Measurements from ENCODE around the gene FOXO1.

Gene FOXO1

DNA sequence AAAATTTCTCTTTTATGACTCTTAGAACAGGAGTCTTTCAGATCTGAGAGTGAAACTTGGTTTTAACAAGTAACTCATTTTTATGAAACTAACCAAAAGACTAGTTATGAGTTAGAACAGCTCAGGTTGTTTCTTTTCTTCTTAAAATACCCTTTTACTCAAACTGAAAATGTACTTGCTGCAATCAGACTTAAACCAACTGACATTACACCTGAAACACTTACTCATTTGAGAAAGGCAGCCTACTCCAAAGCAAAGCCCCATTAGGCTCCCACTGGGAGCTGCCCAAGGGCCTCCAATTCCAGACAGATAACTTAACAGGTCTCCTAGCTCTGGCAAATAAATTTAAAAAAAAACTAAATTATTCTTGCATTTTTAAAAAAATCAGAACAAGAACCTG lies 3.6 kb downstream of the FOXO1 start:
- Mint-ChIP-seq H3K27me3 (ENCODE audit: low read depth, poor library complexity) (peaks cover 41% of the 10 kb centered on the region), H3K4me1 (peaks cover 46% of the 10 kb centered on the region), H3K4me3 (peak overlapping the region; percentile 90), H3K36me3 (ENCODE audit: low read depth) (peaks cover 6% of the 10 kb centered on the region), H3K9me3 (peaks cover 13% of the 10 kb centered on the region), H3K27ac (no peak overlapping the region)
- no peak for DNase-seq
- TF ChIP-seq, protein P1, sequence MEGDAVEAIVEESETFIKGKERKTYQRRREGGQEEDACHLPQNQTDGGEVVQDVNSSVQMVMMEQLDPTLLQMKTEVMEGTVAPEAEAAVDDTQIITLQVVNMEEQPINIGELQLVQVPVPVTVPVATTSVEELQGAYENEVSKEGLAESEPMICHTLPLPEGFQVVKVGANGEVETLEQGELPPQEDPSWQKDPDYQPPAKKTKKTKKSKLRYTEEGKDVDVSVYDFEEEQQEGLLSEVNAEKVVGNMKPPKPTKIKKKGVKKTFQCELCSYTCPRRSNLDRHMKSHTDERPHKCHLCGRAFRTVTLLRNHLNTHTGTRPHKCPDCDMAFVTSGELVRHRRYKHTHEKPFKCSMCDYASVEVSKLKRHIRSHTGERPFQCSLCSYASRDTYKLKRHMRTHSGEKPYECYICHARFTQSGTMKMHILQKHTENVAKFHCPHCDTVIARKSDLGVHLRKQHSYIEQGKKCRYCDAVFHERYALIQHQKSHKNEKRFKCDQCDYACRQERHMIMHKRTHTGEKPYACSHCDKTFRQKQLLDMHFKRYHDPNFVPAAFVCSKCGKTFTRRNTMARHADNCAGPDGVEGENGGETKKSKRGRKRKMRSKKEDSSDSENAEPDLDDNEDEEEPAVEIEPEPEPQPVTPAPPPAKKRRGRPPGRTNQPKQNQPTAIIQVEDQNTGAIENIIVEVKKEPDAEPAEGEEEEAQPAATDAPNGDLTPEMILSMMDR (IDR thresholded peaks at IDR 0.05) = no peak

DNA sequence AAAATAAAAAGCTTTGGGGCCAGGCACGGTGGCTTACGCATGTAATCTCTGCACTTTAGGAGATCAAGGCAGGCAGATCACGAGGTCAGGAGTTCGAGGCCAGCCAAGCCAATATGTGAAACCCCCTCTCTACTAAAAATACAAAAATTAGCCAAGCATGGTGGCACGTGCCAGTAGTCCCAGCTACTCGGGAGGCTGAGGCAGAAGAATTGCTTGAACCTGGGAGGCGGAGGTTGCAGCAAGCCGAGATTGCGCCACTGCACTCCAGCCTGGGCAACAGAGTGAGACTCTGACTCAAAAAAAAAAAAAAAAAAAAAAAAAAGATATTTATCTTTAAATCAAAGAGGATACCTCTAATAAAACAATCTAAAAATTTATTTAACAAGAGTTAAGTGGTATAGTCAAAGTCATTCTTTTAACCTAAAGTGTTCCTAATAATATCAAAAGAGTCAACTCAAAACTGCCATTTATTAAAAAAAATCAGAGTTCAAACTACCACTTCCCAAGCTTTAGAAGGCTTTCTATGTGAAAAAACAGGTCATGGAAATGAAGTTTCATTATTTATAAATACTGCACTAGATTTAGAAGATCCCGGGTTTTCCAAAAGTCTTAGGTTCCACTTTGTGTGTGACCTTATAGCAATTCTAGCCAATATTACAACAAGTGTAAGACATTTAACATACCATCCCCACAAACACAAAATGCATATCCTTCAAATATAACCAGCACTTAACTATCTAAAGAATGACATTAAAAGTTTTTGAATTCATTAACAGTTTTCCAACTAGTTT lies 4.4 kb downstream of the FOXO1 start:
- Mint-ChIP-seq H3K27ac (no peak overlapping the region), H3K27me3 (ENCODE audit: low read depth, poor library complexity) (peaks cover 34% of the 10 kb centered on the region), H3K4me1 (peaks cover 39% of the 10 kb centered on the region), H3K4me3 (no peak overlapping the region), H3K36me3 (ENCODE audit: low read depth) (peaks cover 13% of the 10 kb centered on the region), H3K9me3 (peaks cover 18% of the 10 kb centered on the region)
- DNase-seq = no peak
- TF ChIP-seq, protein P1 (IDR thresholded peaks at IDR 0.05) = no peak

DNA sequence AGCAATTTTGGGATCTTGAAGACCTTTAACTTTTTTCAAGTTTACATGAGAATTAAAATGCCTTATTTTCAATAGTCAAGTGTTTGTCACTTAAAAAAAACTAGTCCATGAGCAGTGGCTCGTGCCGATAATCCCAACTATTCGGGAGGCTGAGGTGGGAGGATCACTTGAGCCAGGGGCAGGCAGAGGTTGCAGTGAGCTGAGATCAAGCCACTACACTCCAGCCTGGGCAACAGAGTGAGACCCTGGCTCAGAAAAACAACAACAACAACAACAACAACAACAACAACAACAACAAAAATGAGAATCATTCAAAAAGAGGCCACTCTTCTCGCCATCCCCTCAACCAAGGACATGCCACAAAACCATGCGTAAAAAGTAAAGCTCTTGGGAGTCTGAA lies 5.7 kb downstream of the FOXO1 start:
- peaks cover 18% of the 10 kb centered on the region for H3K9me3 Mint-ChIP-seq
- H3K4me1 Mint-ChIP-seq = peaks cover 39% of the 10 kb centered on the region
- H3K4me3 Mint-ChIP-seq = no peak overlapping the region
- no peak overlapping the region for H3K27ac Mint-ChIP-seq
- peaks cover 13% of the 10 kb centered on the region for H3K36me3 Mint-ChIP-seq (ENCODE audit: low read depth)
- no peak for DNase-seq
- H3K27me3 Mint-ChIP-seq (ENCODE audit: low read depth, poor library complexity) = peaks cover 34% of the 10 kb centered on the region
- TF ChIP-seq, protein P1 (IDR thresholded peaks at IDR 0.05) = no peak

DNA sequence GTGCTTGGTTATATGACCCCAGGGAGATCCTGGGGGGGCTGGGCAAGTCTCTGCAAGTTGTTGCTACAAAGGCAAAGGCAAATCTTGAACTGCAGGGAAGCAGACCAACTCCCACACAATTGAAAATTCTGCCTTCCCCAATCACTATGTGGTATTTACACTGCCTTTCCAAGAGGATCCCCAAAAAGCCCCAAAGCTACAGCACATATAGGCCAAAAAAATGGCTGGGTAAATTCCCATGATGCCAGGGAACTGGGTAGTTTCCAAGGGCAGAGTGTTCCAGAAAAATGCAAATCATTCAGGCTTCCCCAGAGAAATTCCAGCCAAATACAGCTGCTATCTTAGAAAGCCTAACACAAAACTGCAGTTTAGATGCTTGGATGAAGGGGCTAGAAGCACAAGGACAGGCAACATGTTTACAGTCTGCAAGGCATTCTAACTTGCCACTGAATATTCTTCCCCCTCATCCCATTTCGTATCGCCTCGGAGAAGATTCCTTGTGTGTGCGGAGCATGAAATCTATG lies 6.2 kb downstream of the FOXO1 start:
- no peak overlapping the region for H3K27ac Mint-ChIP-seq
- DNase-seq = no peak

DNA sequence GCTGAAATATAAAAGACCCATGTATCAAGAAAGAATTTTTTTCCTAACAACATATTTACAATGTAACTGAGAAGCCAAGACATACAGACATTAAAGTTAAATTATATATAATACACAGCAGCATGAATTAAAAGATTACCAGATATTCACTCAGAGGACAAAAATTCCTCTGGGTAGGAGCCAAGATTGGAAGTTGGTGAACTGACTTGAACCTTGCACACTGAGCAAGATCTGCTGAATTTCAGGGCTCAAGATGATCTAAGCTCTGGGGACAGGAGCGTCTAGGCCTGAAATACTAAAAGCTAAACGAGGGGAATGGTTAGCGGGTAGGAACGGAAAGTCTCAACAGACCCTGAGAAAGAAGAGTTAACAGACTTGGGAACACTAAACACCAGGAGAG lies 8.5 kb downstream of the FOXO1 start:
- peaks cover 12% of the 10 kb centered on the region for H3K27me3 Mint-ChIP-seq (ENCODE audit: low read depth, poor library complexity)
- peaks cover 27% of the 10 kb centered on the region for H3K4me1 Mint-ChIP-seq
- TF ChIP-seq, protein P1 (IDR thresholded peaks at IDR 0.05) = no peak
- DNase-seq = no peak
- H3K9me3 Mint-ChIP-seq = peaks cover 23% of the 10 kb centered on the region
- no peak overlapping the region for H3K27ac Mint-ChIP-seq
- H3K36me3 Mint-ChIP-seq (ENCODE audit: low read depth) = peaks cover 13% of the 10 kb centered on the region
- no peak overlapping the region for H3K4me3 Mint-ChIP-seq

More for the DNA sequence above, 6.2 kb downstream of the FOXO1 start:
- TF ChIP-seq, protein P1 (IDR thresholded peaks at IDR 0.05) = no peak
- peaks cover 13% of the 10 kb centered on the region for H3K36me3 Mint-ChIP-seq (ENCODE audit: low read depth)
- H3K9me3 Mint-ChIP-seq = peaks cover 18% of the 10 kb centered on the region
- peaks cover 30% of the 10 kb centered on the region for H3K27me3 Mint-ChIP-seq (ENCODE audit: low read depth, poor library complexity)
- peaks cover 39% of the 10 kb centered on the region for H3K4me1 Mint-ChIP-seq
- H3K4me3 Mint-ChIP-seq = no peak overlapping the region

DNA sequence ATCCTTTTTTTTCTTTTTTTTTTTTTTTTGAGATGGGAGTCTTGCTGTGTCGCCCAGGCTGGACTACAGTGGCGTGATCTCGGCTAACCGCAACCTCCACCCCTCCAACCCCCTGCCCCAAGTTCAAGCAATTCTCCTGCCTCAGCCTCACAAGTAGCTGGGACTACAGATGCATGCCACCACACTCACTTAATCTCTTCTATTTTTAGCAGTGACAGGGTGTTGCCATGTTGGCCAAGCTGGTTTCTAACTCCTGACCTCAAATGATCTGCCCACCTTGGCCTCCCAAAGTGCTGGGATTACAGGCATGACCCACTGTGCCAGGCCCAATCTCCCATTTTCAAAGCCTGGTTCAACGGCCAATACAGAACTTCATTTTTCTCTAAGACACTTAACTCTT lies 9.1 kb downstream of the FOXO1 start:
- DNase-seq = no peak
- no peak overlapping the region for H3K4me3 Mint-ChIP-seq
- H3K27ac Mint-ChIP-seq = no peak overlapping the region
- H3K9me3 Mint-ChIP-seq = peaks cover 23% of the 10 kb centered on the region
- TF ChIP-seq, protein P1 (IDR thresholded peaks at IDR 0.05) = no peak
- peaks cover 6% of the 10 kb centered on the region for H3K27me3 Mint-ChIP-seq (ENCODE audit: low read depth, poor library complexity)
- peaks cover 24% of the 10 kb centered on the region for H3K4me1 Mint-ChIP-seq
- H3K36me3 Mint-ChIP-seq (ENCODE audit: low read depth) = peaks cover 13% of the 10 kb centered on the region

Data from nephron progenitor cell (in vitro differentiated cells).